GM23338 (cell line): ENCODE data around the gene BMPER. TPM values are rescaled to one million over a fixed set of nuclear protein-coding genes. Genes with fewer than 3 reads are reported as not detected.

Experiments
- ATAC-seq: fragments of 200-7000 bp; cut with Tn5 transposase; 3 replicates; pipeline ENCODE4 v1.9.1; 2020
- DNase-seq: peaks from one replicate; pipeline ENCODE4 v3.0.0-alpha.2; 2015; ENCODE audit warnings: low spot score
- H2AFZ ChIP-seq: fragments of 200-600 bp; sonication (generic); 2 replicates; pipeline ENCODE4 v1.8.0; 2016; ENCODE audit warnings: antibody characterized with exemption, mild to moderate bottlenecking, moderate library complexity
- H3F3A ChIP-seq: fragments of 200-600 bp; sonication (generic); replicated peaks from 2 replicates; pipeline ENCODE4 v1.8.0; 2017; ENCODE audit warnings: antibody characterized with exemption, mixed run types, low read depth
- H3K27ac ChIP-seq: fragments of 200-600 bp; sonication (generic); 2 replicates; pipeline ENCODE4 v1.6.1; 2016; ENCODE audit warnings: low read depth
- H3K27me3 ChIP-seq: fragments of 200-600 bp; sonication (generic); 2 replicates; pipeline ENCODE4 v1.8.0; 2016; ENCODE audit warnings: mild to moderate bottlenecking, mixed run types, moderate library complexity; ENCODE audit not compliant: insufficient read depth
- H3K36me3 ChIP-seq: fragments of 200-600 bp; sonication (generic); 2 replicates; pipeline ENCODE4 v1.8.0; 2016; ENCODE audit warnings: mild to moderate bottlenecking; ENCODE audit not compliant: insufficient read depth
- H3K4me1 ChIP-seq: fragments of 200-600 bp; sonication (generic); 2 replicates; pipeline ENCODE4 v1.8.0; 2016; ENCODE audit warnings: mild to moderate bottlenecking, moderate library complexity; ENCODE audit not compliant: insufficient read depth
- H3K4me2 ChIP-seq: fragments of 200-600 bp; sonication (generic); 2 replicates; pipeline ENCODE4 v1.7.1; 2017; ENCODE audit warnings: mixed run types
- H3K4me3 ChIP-seq: fragments of 200-600 bp; sonication (generic); 2 replicates; pipeline ENCODE4 v1.6.1; 2016; ENCODE audit warnings: mixed run types
- H3K79me2 ChIP-seq: fragments of 200-600 bp; sonication (generic); replicated peaks from 2 replicates; pipeline ENCODE4 v1.8.0; 2017; ENCODE audit warnings: mild to moderate bottlenecking; ENCODE audit not compliant: insufficient read depth
- H3K9me2 ChIP-seq: fragments of 200-600 bp; sonication (generic); 2 replicates; pipeline ENCODE4 v1.8.0; 2017; ENCODE audit not compliant: insufficient read depth
- H4K20me1 ChIP-seq: fragments of 200-600 bp; sonication (generic); replicated peaks from 2 replicates; pipeline ENCODE4 v1.8.0; 2017; ENCODE audit warnings: mild to moderate bottlenecking; ENCODE audit not compliant: insufficient read depth
- H3K27ac Mint-ChIP-seq: 2 replicates; pipeline ENCODE4 v1.8.0; 2020; ENCODE audit warnings: inconsistent platforms, mild to moderate bottlenecking, moderate library complexity, mixed read lengths
- H3K27me3 Mint-ChIP-seq: 3 replicates; pipeline ENCODE4 v1.8.0; 2022; ENCODE audit warnings: low read depth, mild to moderate bottlenecking, moderate library complexity, mixed read lengths, inconsistent platforms; ENCODE audit not compliant: insufficient read depth, poor library complexity
- H3K36me3 Mint-ChIP-seq: 3 replicates; pipeline ENCODE4 v1.8.0; 2021; ENCODE audit warnings: low read depth, mild to moderate bottlenecking, inconsistent platforms, moderate library complexity, mixed read lengths
- H3K4me1 Mint-ChIP-seq: 3 replicates; pipeline ENCODE4 v1.8.0; 2020; ENCODE audit warnings: mild to moderate bottlenecking, inconsistent platforms, mixed read lengths
- H3K4me3 Mint-ChIP-seq: 3 replicates; pipeline ENCODE4 v1.8.0; 2021; ENCODE audit warnings: moderate library complexity, mild to moderate bottlenecking, inconsistent platforms, mixed read lengths
- H3K9me3 Mint-ChIP-seq: 3 replicates; pipeline ENCODE4 v1.8.0; 2020; ENCODE audit warnings: moderate library complexity, mild to moderate bottlenecking, inconsistent platforms, mixed read lengths
- CREB1 ChIP-seq: fragments of 250-450 bp; sonication (Bioruptor Pico); IDR thresholded peaks from 2 replicates; pipeline ENCODE4 v1.5.0; 2020; ENCODE audit warnings: low read depth, mild to moderate bottlenecking, moderate library complexity
- EZH2 ChIP-seq: fragments of 200-600 bp; sonication (generic); IDR thresholded peaks from one replicate; pipeline ENCODE4 v1.8.0; 2017; ENCODE audit warnings: antibody characterized with exemption, mild to moderate bottlenecking, low read depth; ENCODE audit not compliant: unreplicated experiment
- EZH2phosphoT487 ChIP-seq: fragments of 200-600 bp; sonication (generic); IDR thresholded peaks from one replicate; pipeline ENCODE4 v1.8.1; 2018; ENCODE audit warnings: antibody characterized with exemption; ENCODE audit not compliant: unreplicated experiment
- JUNB ChIP-seq: IDR thresholded peaks from one replicate; pipeline ENCODE4 v1.6.1; 2016; ENCODE audit warnings: antibody characterized with exemption; ENCODE audit not compliant: unreplicated experiment
- NANOG ChIP-seq: IDR thresholded peaks from 2 replicates; pipeline ENCODE4 v1.6.1; 2016; ENCODE audit warnings: antibody characterized with exemption, borderline replicate concordance
- POLR2AphosphoS5 ChIP-seq: IDR thresholded peaks from 2 replicates; pipeline ENCODE4 v1.6.1; 2016; ENCODE audit warnings: antibody characterized with exemption, low read depth
- STAT1 ChIP-seq: IDR thresholded peaks from one replicate; pipeline ENCODE4 v1.6.1; 2016; ENCODE audit warnings: antibody characterized with exemption; ENCODE audit not compliant: unreplicated experiment
- ZNF114 ChIP-seq: fragments of 250-450 bp; sonication (Bioruptor Pico); IDR thresholded peaks from 2 replicates; pipeline ENCODE4 v1.5.0; 2020; ENCODE audit warnings: mild to moderate bottlenecking, moderate library complexity
- ZNF331 ChIP-seq: fragments of 250-450 bp; sonication (Bioruptor Pico); IDR thresholded peaks from 2 replicates; pipeline ENCODE4 v1.5.0; 2020; ENCODE audit warnings: low read depth, mild to moderate bottlenecking, moderate library complexity
- polyA plus RNA-seq: library from polyadenylated mRNA; unstranded; fragments of >200 nt; fragmentation: Nextera tagmentation; extraction: Ambion mirVana; gene quantifications from 2 replicates; pipeline ENCODE4 v1.2.1, GENCODE V29; 2016
- total RNA-seq: library from RNA; depleted of rRNA; stranded (reverse); fragments of >200 nt; shearing (Covaris generic); gene quantifications from 2 replicates; pipeline ENCODE4 v1.2.3, GENCODE V29; 2014
- TF ChIP-seq, protein P1 (sequence below): fragments of 250-450 bp; sonication (Bioruptor Pico); IDR thresholded peaks from 2 replicates; pipeline ENCODE4 v1.5.0; 2020; ENCODE audit warnings: mild to moderate bottlenecking, moderate library complexity
- TF ChIP-seq, protein P2 (sequence below): IDR thresholded peaks from 2 replicates; pipeline ENCODE4 v1.6.1; 2016; ENCODE audit warnings: antibody characterized with exemption
- TF ChIP-seq, protein P3 (sequence below), 2 experiments: fragments of 200-600 bp in 1 of 2; sonication (generic) in 1 of 2; conservative IDR thresholded peaks; 2 replicates each; pipeline versions ENCODE4 v1.5.1 to v1.6.1; 2016 to 2017; ENCODE audit warnings: antibody characterized with exemption in 2 of 2, low read depth in 2 of 2, mild to moderate bottlenecking in 2 of 2, moderate library complexity in 1 of 2
- TF ChIP-seq, protein P4 (sequence below): IDR thresholded peaks from one replicate; pipeline ENCODE4 v1.6.1; 2018; ENCODE audit warnings: antibody characterized with exemption; ENCODE audit not compliant: unreplicated experiment

BMPER gene
- total and polyA plus RNA-seq, 2 experiments from 2014 or later: 0.53 to 1.4 TPM

DNA sequence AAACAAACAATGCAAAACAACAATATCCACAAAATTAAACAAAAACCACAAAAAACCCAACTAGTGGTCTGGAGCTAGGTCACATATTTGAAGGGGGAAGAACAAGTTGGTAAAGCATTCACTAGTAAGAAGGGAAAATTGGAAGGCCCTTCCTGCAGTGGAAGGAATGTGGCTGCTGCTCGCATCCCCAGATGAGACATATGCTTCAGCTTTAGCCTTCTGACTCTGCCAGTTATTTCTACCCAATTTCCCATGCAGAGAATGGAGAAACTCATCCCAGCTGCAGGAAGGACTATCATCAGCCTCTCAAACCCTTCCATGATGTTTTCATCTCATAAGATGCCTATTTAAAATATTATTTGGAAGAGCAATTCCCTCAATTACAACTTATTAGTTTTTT, 176.6 kb downstream of the BMPER start:
- Histone ChIP-seq H2AFZ (no peak overlapping the region), H3K4me2 (no peak overlapping the region), H3K36me3 (no peaks in the 10 kb centered on the region), H3K79me2 (no peaks in the 10 kb centered on the region), H3F3A (no peaks in the 10 kb centered on the region), H3K27ac (no peak overlapping the region), H3K4me3 (no peak overlapping the region), H3K9me2 (peaks cover 16% of the 10 kb centered on the region), H4K20me1 (no peaks in the 10 kb centered on the region), H3K4me1 (no peaks in the 10 kb centered on the region), H3K27me3 (no peaks in the 10 kb centered on the region)
- Mint-ChIP-seq H3K4me1 (no peaks in the 10 kb centered on the region), H3K4me3 (no peak overlapping the region), H3K27ac (no peak overlapping the region), H3K36me3 (no peaks in the 10 kb centered on the region), H3K9me3 (no peaks in the 10 kb centered on the region), H3K27me3 (no peaks in the 10 kb centered on the region)
- TF ChIP-seq, protein P1, sequence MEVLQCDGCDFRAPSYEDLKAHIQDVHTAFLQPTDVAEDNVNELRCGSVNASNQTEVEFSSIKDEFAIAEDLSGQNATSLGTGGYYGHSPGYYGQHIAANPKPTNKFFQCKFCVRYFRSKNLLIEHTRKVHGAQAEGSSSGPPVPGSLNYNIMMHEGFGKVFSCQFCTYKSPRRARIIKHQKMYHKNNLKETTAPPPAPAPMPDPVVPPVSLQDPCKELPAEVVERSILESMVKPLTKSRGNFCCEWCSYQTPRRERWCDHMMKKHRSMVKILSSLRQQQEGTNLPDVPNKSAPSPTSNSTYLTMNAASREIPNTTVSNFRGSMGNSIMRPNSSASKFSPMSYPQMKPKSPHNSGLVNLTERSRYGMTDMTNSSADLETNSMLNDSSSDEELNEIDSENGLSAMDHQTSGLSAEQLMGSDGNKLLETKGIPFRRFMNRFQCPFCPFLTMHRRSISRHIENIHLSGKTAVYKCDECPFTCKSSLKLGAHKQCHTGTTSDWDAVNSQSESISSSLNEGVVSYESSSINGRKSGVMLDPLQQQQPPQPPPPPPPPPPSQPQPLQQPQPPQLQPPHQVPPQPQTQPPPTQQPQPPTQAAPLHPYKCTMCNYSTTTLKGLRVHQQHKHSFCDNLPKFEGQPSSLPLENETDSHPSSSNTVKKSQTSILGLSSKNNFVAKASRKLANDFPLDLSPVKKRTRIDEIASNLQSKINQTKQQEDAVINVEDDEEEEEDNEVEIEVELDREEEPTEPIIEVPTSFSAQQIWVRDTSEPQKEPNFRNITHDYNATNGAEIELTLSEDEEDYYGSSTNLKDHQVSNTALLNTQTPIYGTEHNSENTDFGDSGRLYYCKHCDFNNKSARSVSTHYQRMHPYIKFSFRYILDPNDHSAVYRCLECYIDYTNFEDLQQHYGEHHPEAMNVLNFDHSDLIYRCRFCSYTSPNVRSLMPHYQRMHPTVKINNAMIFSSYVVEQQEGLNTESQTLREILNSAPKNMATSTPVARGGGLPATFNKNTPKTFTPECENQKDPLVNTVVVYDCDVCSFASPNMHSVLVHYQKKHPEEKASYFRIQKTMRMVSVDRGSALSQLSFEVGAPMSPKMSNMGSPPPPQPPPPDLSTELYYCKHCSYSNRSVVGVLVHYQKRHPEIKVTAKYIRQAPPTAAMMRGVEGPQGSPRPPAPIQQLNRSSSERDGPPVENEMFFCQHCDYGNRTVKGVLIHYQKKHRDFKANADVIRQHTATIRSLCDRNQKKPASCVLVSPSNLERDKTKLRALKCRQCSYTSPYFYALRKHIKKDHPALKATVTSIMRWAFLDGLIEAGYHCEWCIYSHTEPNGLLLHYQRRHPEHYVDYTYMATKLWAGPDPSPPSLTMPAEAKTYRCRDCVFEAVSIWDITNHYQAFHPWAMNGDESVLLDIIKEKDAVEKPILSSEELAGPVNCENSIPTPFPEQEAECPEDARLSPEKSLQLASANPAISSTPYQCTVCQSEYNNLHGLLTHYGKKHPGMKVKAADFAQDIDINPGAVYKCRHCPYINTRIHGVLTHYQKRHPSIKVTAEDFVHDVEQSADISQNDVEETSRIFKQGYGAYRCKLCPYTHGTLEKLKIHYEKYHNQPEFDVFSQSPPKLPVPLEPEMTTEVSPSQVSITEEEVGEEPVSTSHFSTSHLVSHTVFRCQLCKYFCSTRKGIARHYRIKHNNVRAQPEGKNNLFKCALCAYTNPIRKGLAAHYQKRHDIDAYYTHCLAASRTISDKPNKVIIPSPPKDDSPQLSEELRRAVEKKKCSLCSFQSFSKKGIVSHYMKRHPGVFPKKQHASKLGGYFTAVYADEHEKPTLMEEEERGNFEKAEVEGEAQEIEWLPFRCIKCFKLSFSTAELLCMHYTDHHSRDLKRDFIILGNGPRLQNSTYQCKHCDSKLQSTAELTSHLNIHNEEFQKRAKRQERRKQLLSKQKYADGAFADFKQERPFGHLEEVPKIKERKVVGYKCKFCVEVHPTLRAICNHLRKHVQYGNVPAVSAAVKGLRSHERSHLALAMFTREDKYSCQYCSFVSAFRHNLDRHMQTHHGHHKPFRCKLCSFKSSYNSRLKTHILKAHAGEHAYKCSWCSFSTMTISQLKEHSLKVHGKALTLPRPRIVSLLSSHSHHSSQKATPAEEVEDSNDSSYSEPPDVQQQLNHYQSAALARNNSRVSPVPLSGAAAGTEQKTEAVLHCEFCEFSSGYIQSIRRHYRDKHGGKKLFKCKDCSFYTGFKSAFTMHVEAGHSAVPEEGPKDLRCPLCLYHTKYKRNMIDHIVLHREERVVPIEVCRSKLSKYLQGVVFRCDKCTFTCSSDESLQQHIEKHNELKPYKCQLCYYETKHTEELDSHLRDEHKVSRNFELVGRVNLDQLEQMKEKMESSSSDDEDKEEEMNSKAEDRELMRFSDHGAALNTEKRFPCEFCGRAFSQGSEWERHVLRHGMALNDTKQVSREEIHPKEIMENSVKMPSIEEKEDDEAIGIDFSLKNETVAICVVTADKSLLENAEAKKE: no peak
- TF ChIP-seq, protein P2, sequence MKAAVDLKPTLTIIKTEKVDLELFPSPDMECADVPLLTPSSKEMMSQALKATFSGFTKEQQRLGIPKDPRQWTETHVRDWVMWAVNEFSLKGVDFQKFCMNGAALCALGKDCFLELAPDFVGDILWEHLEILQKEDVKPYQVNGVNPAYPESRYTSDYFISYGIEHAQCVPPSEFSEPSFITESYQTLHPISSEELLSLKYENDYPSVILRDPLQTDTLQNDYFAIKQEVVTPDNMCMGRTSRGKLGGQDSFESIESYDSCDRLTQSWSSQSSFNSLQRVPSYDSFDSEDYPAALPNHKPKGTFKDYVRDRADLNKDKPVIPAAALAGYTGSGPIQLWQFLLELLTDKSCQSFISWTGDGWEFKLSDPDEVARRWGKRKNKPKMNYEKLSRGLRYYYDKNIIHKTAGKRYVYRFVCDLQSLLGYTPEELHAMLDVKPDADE: no peak
- TF ChIP-seq, protein P3, sequence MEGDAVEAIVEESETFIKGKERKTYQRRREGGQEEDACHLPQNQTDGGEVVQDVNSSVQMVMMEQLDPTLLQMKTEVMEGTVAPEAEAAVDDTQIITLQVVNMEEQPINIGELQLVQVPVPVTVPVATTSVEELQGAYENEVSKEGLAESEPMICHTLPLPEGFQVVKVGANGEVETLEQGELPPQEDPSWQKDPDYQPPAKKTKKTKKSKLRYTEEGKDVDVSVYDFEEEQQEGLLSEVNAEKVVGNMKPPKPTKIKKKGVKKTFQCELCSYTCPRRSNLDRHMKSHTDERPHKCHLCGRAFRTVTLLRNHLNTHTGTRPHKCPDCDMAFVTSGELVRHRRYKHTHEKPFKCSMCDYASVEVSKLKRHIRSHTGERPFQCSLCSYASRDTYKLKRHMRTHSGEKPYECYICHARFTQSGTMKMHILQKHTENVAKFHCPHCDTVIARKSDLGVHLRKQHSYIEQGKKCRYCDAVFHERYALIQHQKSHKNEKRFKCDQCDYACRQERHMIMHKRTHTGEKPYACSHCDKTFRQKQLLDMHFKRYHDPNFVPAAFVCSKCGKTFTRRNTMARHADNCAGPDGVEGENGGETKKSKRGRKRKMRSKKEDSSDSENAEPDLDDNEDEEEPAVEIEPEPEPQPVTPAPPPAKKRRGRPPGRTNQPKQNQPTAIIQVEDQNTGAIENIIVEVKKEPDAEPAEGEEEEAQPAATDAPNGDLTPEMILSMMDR (conservative IDR thresholded peaks at IDR 0.05; ENCODE audit: low read depth in 2 of 2): no peak
- TF ChIP-seq CREB1 (no peak), ZNF331 (CRISPR knock-in tag) (no peak), EZH2phosphoT487 (no peak), POLR2AphosphoS5 (no peak), NANOG (no peak), ZNF114 (CRISPR knock-in tag) (no peak), STAT1 (no peak), EZH2 (no peak), JUNB (no peak)
- TF ChIP-seq, protein P4, sequence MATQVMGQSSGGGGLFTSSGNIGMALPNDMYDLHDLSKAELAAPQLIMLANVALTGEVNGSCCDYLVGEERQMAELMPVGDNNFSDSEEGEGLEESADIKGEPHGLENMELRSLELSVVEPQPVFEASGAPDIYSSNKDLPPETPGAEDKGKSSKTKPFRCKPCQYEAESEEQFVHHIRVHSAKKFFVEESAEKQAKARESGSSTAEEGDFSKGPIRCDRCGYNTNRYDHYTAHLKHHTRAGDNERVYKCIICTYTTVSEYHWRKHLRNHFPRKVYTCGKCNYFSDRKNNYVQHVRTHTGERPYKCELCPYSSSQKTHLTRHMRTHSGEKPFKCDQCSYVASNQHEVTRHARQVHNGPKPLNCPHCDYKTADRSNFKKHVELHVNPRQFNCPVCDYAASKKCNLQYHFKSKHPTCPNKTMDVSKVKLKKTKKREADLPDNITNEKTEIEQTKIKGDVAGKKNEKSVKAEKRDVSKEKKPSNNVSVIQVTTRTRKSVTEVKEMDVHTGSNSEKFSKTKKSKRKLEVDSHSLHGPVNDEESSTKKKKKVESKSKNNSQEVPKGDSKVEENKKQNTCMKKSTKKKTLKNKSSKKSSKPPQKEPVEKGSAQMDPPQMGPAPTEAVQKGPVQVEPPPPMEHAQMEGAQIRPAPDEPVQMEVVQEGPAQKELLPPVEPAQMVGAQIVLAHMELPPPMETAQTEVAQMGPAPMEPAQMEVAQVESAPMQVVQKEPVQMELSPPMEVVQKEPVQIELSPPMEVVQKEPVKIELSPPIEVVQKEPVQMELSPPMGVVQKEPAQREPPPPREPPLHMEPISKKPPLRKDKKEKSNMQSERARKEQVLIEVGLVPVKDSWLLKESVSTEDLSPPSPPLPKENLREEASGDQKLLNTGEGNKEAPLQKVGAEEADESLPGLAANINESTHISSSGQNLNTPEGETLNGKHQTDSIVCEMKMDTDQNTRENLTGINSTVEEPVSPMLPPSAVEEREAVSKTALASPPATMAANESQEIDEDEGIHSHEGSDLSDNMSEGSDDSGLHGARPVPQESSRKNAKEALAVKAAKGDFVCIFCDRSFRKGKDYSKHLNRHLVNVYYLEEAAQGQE: no peak
- no peak for DNase-seq
- ATAC-seq: no peak
